ENCODE results near the gene HYAL3. TPM values are rescaled to one million over a fixed set of nuclear protein-coding genes. Genes with fewer than 3 reads are reported as not detected.

The HYAL3 gene
- polyA plus RNA-seq, 3 donors = 3.4 to 5.8 (median 4.9) TPM

GRCh38 chr3:50263478-50264382 is 35.5 kb downstream of the HYAL3 start:
- intact Hi-C loops (cut with micrococcal nuclease) = no loop called here
- H3K27ac Mint-ChIP-seq = peak overlapping the region in 4 of 7 donors; percentile 8 to 87 (median 56)

More at GRCh38 chr3:50263478-50264382, 35.5 kb downstream of the HYAL3 start:
- Histone ChIP-seq H3K4me1 (ENCODE audit: control insufficient read depth in 1 of 2, insufficient read depth in 2 of 2, low read length in 2 of 2) (peaks cover 15 to 23% of the 10 kb centered on the region in 2 donors), H3K4me2 (replicated peaks; ENCODE audit: extremely low read depth, low read length, poor library complexity, severe bottlenecking) (no peak overlapping the region), H4K20me1 (ENCODE audit: insufficient read depth, low read length) (peaks cover 44% of the 10 kb centered on the region), H3K4me3 (replicated peaks in 1 of 3; ENCODE audit: low read depth in 2 of 3, low read length in 3 of 3) (no peak overlapping the region), H3K36me3 (replicated peaks in 1 of 2; ENCODE audit: control insufficient read depth in 1 of 2, insufficient read depth in 2 of 2, low read length in 2 of 2) (peaks cover 5 to 9% of the 10 kb centered on the region in 2 donors), H3K27me3 (ENCODE audit: control insufficient read depth in 2 of 2, insufficient read depth in 2 of 2, low read length in 2 of 2) (peaks cover 0 to 22% of the 10 kb centered on the region in 2 donors), H3K27ac (ENCODE audit: low read depth in 1 of 2, low read length in 2 of 2) (no peak overlapping the region), H3K9ac (ENCODE audit: insufficient read depth, low read length, poor library complexity, severe bottlenecking) (no peak overlapping the region), H3K9me3 (replicated peaks in 1 of 2; ENCODE audit: control insufficient read depth in 1 of 2, insufficient read depth in 1 of 2, low read length in 2 of 2) (no peaks in the 10 kb centered on the region), H2AFZ (ENCODE audit: insufficient read depth, low read depth, low read length, poor library complexity, severe bottlenecking) (no peak overlapping the region), H3K79me2 (ENCODE audit: insufficient read depth, low read length) (no peaks in the 10 kb centered on the region)
- Mint-ChIP-seq H3K9me3 (no peaks in the 10 kb centered on the region), H3K4me3 (no peak overlapping the region), H3K27me3 (ENCODE audit: low read depth in 3 of 3) (peaks cover 30 to 39% (median 34%) of the 10 kb centered on the region in 3 donors), H3K36me3 (peaks cover 7 to 10% of the 10 kb centered on the region in 2 donors), H3K4me1 (peaks cover 12% of the 10 kb centered on the region)
- 84% methylated on average over 3 of the region's 6 CpGs for WGBS (ENCODE audit: insufficient coverage)
- no peak for TF ChIP-seq CTCF (IDR thresholded peaks at IDR 0.05)
- no peak for DNase-seq

Data from CD14-positive monocyte (primary cell).